MCF 10A (cell line): ENCODE results near the gene AGMO. TPM values are rescaled to one million over a fixed set of nuclear protein-coding genes. Genes with fewer than 3 reads are reported as not detected.

ENCODE experiments used
- BruUV-seq: library from RNA; stranded (reverse); fragments of 400-500 nt; replicated peaks from 2 replicates; lab custom pipeline; 2021; lab: Mats Ljungman, UMichigan
- CTCF ChIA-PET: fragments of 300-600 bp; sonication (Branson Sonifier 250); formaldehyde crosslinking; extraction: SDS; loops from one replicate; lab custom pipeline; 2021; ENCODE audit warnings: antibody characterized with exemption, inconsistent platforms; lab: Yijun Ruan, JAX
- POLR2A ChIA-PET: fragments of 300-600, 350-650 bp; sonication (Branson Sonifier 250); formaldehyde crosslinking; extraction: SDS; loops from one replicate; lab custom pipeline; 2020; ENCODE audit warnings: antibody characterized with exemption, inconsistent platforms; lab: Yijun Ruan, JAX
- DNase-seq: peaks from one replicate; pipeline ENCODE4 v3.0.0-alpha.2; 2018; ENCODE audit not compliant: unreplicated experiment
- H3K27ac Mint-ChIP-seq: one replicate; pipeline ENCODE4 v1.8.0; 2022; ENCODE audit warnings: mild to moderate bottlenecking, low read depth, mixed read lengths; ENCODE audit not compliant: unreplicated experiment
- H3K27me3 Mint-ChIP-seq: one replicate; pipeline ENCODE4 v1.8.0; 2022; ENCODE audit warnings: mixed read lengths; ENCODE audit not compliant: insufficient read depth, unreplicated experiment
- H3K36me3 Mint-ChIP-seq: one replicate; pipeline ENCODE4 v1.8.0; 2022; ENCODE audit warnings: mild to moderate bottlenecking, moderate library complexity, mixed read lengths; ENCODE audit not compliant: insufficient read depth, unreplicated experiment
- H3K4me1 Mint-ChIP-seq: one replicate; pipeline ENCODE4 v1.8.0; 2022; ENCODE audit warnings: mixed read lengths; ENCODE audit not compliant: insufficient read depth, unreplicated experiment
- H3K4me3 Mint-ChIP-seq: one replicate; pipeline ENCODE4 v1.8.0; 2022; ENCODE audit warnings: mild to moderate bottlenecking, moderate library complexity, mixed read lengths; ENCODE audit not compliant: unreplicated experiment
- H3K9me3 Mint-ChIP-seq: one replicate; pipeline ENCODE4 v1.8.0; 2022; ENCODE audit warnings: mixed read lengths; ENCODE audit not compliant: unreplicated experiment
- CTCF ChIP-seq: fragments of 200-600 bp; IDR thresholded peaks from one replicate; pipeline ENCODE4 v1.8.0; 2022; ENCODE audit warnings: antibody characterized with exemption, mild to moderate bottlenecking; ENCODE audit not compliant: unreplicated experiment
- intact Hi-C: fragments of 100-400 bp; cut with micrococcal nuclease; formaldehyde crosslinking; loops from 2 replicates; pipeline ENCODE4 v1.14.1; 2022
- total RNA-seq: library from RNA; stranded (reverse); gene quantifications from 2 replicates; pipeline ENCODE4 v1.2.3, GENCODE V29; 2022

Gene AGMO
- total RNA-seq, 1 experiment from 2014 or later = not detected

- ChIA-PET CTCF (no interaction called here), POLR2A (no interaction called here)
- intact Hi-C loops = no loop called here
- H3K9me3 Mint-ChIP-seq = no peaks in the 10 kb centered on the region
- peaks cover 46% of the 10 kb centered on the region for H3K27me3 Mint-ChIP-seq
- no TSS peak for BruUV-seq
- no peaks in the 10 kb centered on the region for H3K36me3 Mint-ChIP-seq
- no peaks in the 10 kb centered on the region for H3K4me1 Mint-ChIP-seq
- DNase-seq = no peak
- H3K4me3 Mint-ChIP-seq = no peak overlapping the region
- no peak for TF ChIP-seq CTCF
- H3K27ac Mint-ChIP-seq = no peak overlapping the region
Measured at GRCh38 chr7:15315678-15316077, 246.1 kb downstream of the AGMO start.

- H3K27ac Mint-ChIP-seq = no peak overlapping the region
- H3K27me3 Mint-ChIP-seq = peaks cover 50% of the 10 kb centered on the region
- no peaks in the 10 kb centered on the region for H3K36me3 Mint-ChIP-seq
- intact Hi-C loops = no loop called here
- ChIA-PET CTCF (no interaction called here), POLR2A (no interaction called here)
- no peak for DNase-seq
- no TSS peak for BruUV-seq
- H3K4me3 Mint-ChIP-seq = no peak overlapping the region
- no peak for TF ChIP-seq CTCF
- no peaks in the 10 kb centered on the region for H3K4me1 Mint-ChIP-seq
- H3K9me3 Mint-ChIP-seq = no peaks in the 10 kb centered on the region
Measured at GRCh38 chr7:15314922-15315321, 246.9 kb downstream of the AGMO start.

GRCh38 chr7:15313361-15313760 lies 248.5 kb downstream of the AGMO start:
- no peak for DNase-seq
- BruUV-seq = no TSS peak
- H3K4me1 Mint-ChIP-seq = no peaks in the 10 kb centered on the region
- CTCF ChIA-PET = no interaction called here
- no peaks in the 10 kb centered on the region for H3K36me3 Mint-ChIP-seq
- H3K4me3 Mint-ChIP-seq = no peak overlapping the region
- POLR2A ChIA-PET = no interaction called here
- no peaks in the 10 kb centered on the region for H3K9me3 Mint-ChIP-seq
- peaks cover 45% of the 10 kb centered on the region for H3K27me3 Mint-ChIP-seq
- TF ChIP-seq CTCF = no peak
- intact Hi-C loops = no loop called here
- no peak overlapping the region for H3K27ac Mint-ChIP-seq

GRCh38 chr7:15309872-15310271 lies 251.9 kb downstream of the AGMO start:
- no peak overlapping the region for H3K27ac Mint-ChIP-seq
- H3K4me1 Mint-ChIP-seq = no peaks in the 10 kb centered on the region
- no peak for TF ChIP-seq CTCF
- DNase-seq = no peak
- no peaks in the 10 kb centered on the region for H3K36me3 Mint-ChIP-seq
- ChIA-PET POLR2A (no interaction called here), CTCF (interaction anchor here (0.8 to 0.9 kb wide), 2 partner anchors 9 to 17 kb away, joined by 4 read pairs; no protein-coding TSS in a partner anchor)
- no peaks in the 10 kb centered on the region for H3K9me3 Mint-ChIP-seq
- BruUV-seq = no TSS peak
- intact Hi-C loops = loop anchor here (5.0 kb wide), 1 partner anchor 593 kb away; no protein-coding TSS in a partner anchor
- peaks cover 56% of the 10 kb centered on the region for H3K27me3 Mint-ChIP-seq
- H3K4me3 Mint-ChIP-seq = no peak overlapping the region
